A673 (cell line): Measurements from ENCODE around the gene SAMHD1.

ENCODE experiments used
- EZH2 ChIP-seq: fragments of 200-600 bp; sonication (generic); IDR thresholded peaks from 2 replicates; pipeline ENCODE4 v1.6.1; 2017; ENCODE audit warnings: borderline replicate concordance, low read depth, mild to moderate bottlenecking, mixed read lengths, antibody characterized with exemption, low read length; ENCODE audit not compliant: poor library complexity, severe bottlenecking
- TF ChIP-seq, protein P1 (sequence below): fragments of 300-800, 200-600 bp; sonication (generic); conservative IDR thresholded peaks from 2 replicates; pipeline ENCODE4 v1.5.1; 2017; ENCODE audit warnings: low read depth, mild to moderate bottlenecking, antibody characterized with exemption, low read length, moderate library complexity, mixed read lengths

DNA sequence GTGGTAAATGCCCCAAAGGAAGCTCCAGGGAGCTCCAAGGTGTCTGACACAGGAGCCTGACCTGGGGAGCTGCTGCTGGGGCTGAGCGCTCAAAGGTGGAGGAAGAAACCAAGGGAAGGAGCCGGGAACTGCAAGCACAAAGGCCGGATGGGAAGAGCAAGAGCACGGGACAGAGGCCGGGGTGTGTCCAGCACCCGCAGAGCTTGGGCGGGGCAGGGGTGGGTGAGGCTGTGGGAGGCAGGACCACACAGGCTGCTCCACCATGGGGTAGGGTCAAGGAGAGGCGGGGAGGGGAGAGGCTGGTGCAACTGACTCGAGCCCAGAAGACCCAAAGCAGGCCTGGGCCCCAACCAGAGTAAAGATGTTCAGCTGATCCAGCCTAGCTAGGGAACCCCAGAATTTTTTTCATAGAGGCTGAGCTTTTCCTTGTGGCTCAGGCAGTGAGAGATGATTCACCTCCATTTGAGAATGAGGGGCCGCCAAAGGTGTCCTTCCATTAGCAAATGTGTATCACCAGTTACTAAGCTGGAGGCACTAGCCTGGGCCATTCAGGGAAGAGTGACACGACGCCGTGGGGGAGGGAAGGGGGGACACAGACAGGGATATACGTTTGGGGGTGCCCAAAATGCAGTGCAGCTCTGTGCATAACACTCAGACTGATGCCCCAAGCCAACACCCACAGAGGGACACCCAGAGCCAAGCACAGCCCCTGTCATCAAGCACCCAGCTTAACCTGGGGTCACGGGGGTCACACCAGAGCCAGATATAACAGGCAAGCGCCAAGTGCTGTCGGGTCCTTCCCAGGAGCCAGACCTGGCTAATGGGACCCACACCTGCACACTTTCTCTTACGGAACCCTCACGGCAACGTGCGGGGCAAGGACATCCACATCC lies 96.9 kb downstream of the SAMHD1 start:
- TF ChIP-seq, protein P1, sequence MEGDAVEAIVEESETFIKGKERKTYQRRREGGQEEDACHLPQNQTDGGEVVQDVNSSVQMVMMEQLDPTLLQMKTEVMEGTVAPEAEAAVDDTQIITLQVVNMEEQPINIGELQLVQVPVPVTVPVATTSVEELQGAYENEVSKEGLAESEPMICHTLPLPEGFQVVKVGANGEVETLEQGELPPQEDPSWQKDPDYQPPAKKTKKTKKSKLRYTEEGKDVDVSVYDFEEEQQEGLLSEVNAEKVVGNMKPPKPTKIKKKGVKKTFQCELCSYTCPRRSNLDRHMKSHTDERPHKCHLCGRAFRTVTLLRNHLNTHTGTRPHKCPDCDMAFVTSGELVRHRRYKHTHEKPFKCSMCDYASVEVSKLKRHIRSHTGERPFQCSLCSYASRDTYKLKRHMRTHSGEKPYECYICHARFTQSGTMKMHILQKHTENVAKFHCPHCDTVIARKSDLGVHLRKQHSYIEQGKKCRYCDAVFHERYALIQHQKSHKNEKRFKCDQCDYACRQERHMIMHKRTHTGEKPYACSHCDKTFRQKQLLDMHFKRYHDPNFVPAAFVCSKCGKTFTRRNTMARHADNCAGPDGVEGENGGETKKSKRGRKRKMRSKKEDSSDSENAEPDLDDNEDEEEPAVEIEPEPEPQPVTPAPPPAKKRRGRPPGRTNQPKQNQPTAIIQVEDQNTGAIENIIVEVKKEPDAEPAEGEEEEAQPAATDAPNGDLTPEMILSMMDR = no peak
- no peak for TF ChIP-seq EZH2
